Endothelial cell of umbilical vein (primary cell): ENCODE data around the gene SORCS1. TPM values are rescaled to one million over a fixed set of nuclear protein-coding genes. Genes with fewer than 3 reads are reported as not detected.

Experiments used
- BruUV-seq: library from RNA; stranded (reverse); fragments of 400-500 nt; replicated peaks from 2 replicates; lab custom pipeline; 2021; lab: Mats Ljungman, UMichigan
- CTCF ChIA-PET: fragments of 300-600, 350-600 bp; sonication (Branson Sonifier 250); formaldehyde crosslinking; loops from one replicate; lab custom pipeline; 2021; ENCODE audit warnings: antibody characterized with exemption, inconsistent platforms; lab: Charles Lee
- POLR2A ChIA-PET: fragments of 300-600, 350-600 bp; sonication (Branson Sonifier 250); formaldehyde crosslinking; loops from one replicate; lab custom pipeline; 2021; ENCODE audit warnings: antibody characterized with exemption, inconsistent platforms; lab: Charles Lee
- DNase-seq: peaks from one replicate; pipeline ENCODE4 v3.0.0-alpha.2; 2011; ENCODE audit warnings: low read depth, low spot score
- FAIRE-seq: peaks from 2 replicates; lab custom pipeline; 2011; peaks lifted over from hg19 to GRCh38; lab: Jason Lieb, UNC
- H2AFZ ChIP-seq: 2 replicates; pipeline ENCODE4 v1.6.0; 2012; ENCODE audit warnings: low read depth, low read length, control low read depth, inconsistent platforms
- H3K27ac ChIP-seq: 2 replicates; pipeline ENCODE4 v1.5.1; 2011; ENCODE audit warnings: low read depth, mild to moderate bottlenecking, control low read depth, low read length, moderate library complexity; ENCODE audit not compliant: insufficient read depth
- H3K27me3 ChIP-seq, 2 experiments: 2 replicates each; pipeline versions ENCODE4 v1.6.0 to v1.6.1; 2011; ENCODE audit warnings: low read length in 2 of 2, mixed read lengths in 1 of 2; ENCODE audit not compliant: control insufficient read depth in 2 of 2, insufficient read depth in 2 of 2
- H3K36me3 ChIP-seq, 2 experiments: 2 replicates in 1 of 2; 3 replicates in 1 of 2; pipeline ENCODE4 v1.5.1; 2011; ENCODE audit warnings: low read length in 2 of 2, mild to moderate bottlenecking in 1 of 2, moderate library complexity in 1 of 2; ENCODE audit not compliant: control insufficient read depth in 2 of 2, insufficient read depth in 2 of 2; ENCODE audit errors: extremely low read depth in 1 of 2
- H3K4me1 ChIP-seq: 3 replicates; pipeline ENCODE4 v1.5.1; 2011; ENCODE audit warnings: mild to moderate bottlenecking, low read length; ENCODE audit not compliant: control insufficient read depth, insufficient read depth; ENCODE audit errors: extremely low read depth
- H3K4me2 ChIP-seq: 2 replicates; pipeline ENCODE4 v1.6.1; 2011; ENCODE audit warnings: low read length, control low read depth, mixed read lengths; ENCODE audit not compliant: insufficient read depth
- H3K4me3 ChIP-seq, 3 experiments: fragments of 200-600 bp in 1 of 3; sonication (generic), shearing (Covaris generic) in 1 of 3; replicated peaks in 1 of 3; 2 replicates each; pipeline ENCODE4 v1.5.1; 2011 to 2016; ENCODE audit warnings: control low read depth in 3 of 3, low read length in 3 of 3, mild to moderate bottlenecking in 2 of 3, inconsistent platforms in 1 of 3, low read depth in 1 of 3, moderate library complexity in 1 of 3; ENCODE audit not compliant: insufficient read depth in 1 of 3
- H3K79me2 ChIP-seq: 2 replicates; pipeline ENCODE4 v1.6.0; 2012; ENCODE audit warnings: low read length, inconsistent platforms; ENCODE audit not compliant: control insufficient read depth, insufficient read depth
- H3K9ac ChIP-seq: replicated peaks from 2 replicates; pipeline ENCODE3; 2011; ENCODE audit warnings: low read length, control low read depth; ENCODE audit not compliant: insufficient read depth; ENCODE audit errors: extremely low read depth
- H3K9me1 ChIP-seq: replicated peaks from 3 replicates; pipeline ENCODE4 v1.6.0; 2011; ENCODE audit warnings: mild to moderate bottlenecking, low read length; ENCODE audit not compliant: control insufficient read depth, insufficient read depth; ENCODE audit errors: extremely low read depth
- H3K9me3 ChIP-seq: replicated peaks from 2 replicates; pipeline ENCODE4 v1.5.1; 2012; ENCODE audit warnings: low read length, inconsistent platforms; ENCODE audit not compliant: control insufficient read depth, insufficient read depth
- H4K20me1 ChIP-seq: replicated peaks from 2 replicates; pipeline ENCODE3; 2011; ENCODE audit warnings: mild to moderate bottlenecking, low read length; ENCODE audit not compliant: control insufficient read depth, insufficient read depth; ENCODE audit errors: extremely low read depth
- EZH2 ChIP-seq: IDR thresholded peaks from 2 replicates; pipeline ENCODE4 v1.6.1; 2012; ENCODE audit warnings: borderline replicate concordance, low read depth, mild to moderate bottlenecking, moderate library complexity, low read length, inconsistent platforms; ENCODE audit not compliant: severe bottlenecking
- FOS ChIP-seq: IDR thresholded peaks from 2 replicates; pipeline ENCODE4 v1.6.1; 2011; ENCODE audit warnings: mild to moderate bottlenecking, low read length, moderate library complexity, borderline replicate concordance; ENCODE audit not compliant: insufficient read depth
- JUN ChIP-seq: IDR thresholded peaks from 2 replicates; pipeline ENCODE4 v1.6.1; 2011; ENCODE audit warnings: borderline replicate concordance, low read depth; ENCODE audit not compliant: insufficient read length, insufficient read depth
- MYC ChIP-seq: IDR thresholded peaks from one replicate; pipeline ENCODE4 v1.6.1; 2011; ENCODE audit warnings: mild to moderate bottlenecking, low read depth, low read length
- POLR2AphosphoS5 ChIP-seq: IDR thresholded peaks from 2 replicates; pipeline ENCODE4 v1.6.1; 2012; ENCODE audit warnings: low read depth, mild to moderate bottlenecking, control low read depth, low read length, moderate library complexity; ENCODE audit not compliant: insufficient read depth
- dilution Hi-C: fragments of 300-500 bp; cut with MboI; formaldehyde crosslinking; loops from one replicate; pipeline ENCODE4 v1.15.0; 2019; ENCODE audit warnings: low sequenced_read_pairs; ENCODE audit not compliant: extremely low pct_ligation_motif_present
- intact Hi-C: fragments of 100-400 bp; cut with micrococcal nuclease; formaldehyde crosslinking; loops from one replicate; pipeline ENCODE4 v1.10.0; 2022
- polyA plus RNA-seq, 4 experiments: library from polyadenylated mRNA; depleted of rRNA in 3 of 4; stranded (reverse) in 3 of 4; unstranded in 1 of 4; fragments of >200 nt; gene quantifications; 2 replicates each; pipeline versions ENCODE4 v1.2.1 to v1.2.3, GENCODE V29; 2011 to 2012; ENCODE audit warnings: missing spikeins in 1 of 4
- total RNA-seq: library from RNA; stranded (reverse); gene quantifications from 2 replicates; pipeline ENCODE4 v1.2.3, GENCODE V29; 2021
- TF ChIP-seq, protein P1 (sequence below): IDR thresholded peaks from 2 replicates; pipeline ENCODE4 v1.6.1; 2011; ENCODE audit not compliant: insufficient read depth, insufficient read length
- TF ChIP-seq, protein P2 (sequence below), 2 donors: IDR thresholded peaks; 1 replicate in 1 of 2; 2 replicates in 1 of 2; pipeline ENCODE4 v1.5.1; 2011; ENCODE audit warnings: low read length in 2 of 2, mild to moderate bottlenecking in 2 of 2, moderate library complexity in 2 of 2, control low read depth in 1 of 2, inconsistent platforms in 1 of 2, low read depth in 1 of 2; ENCODE audit not compliant: insufficient read depth in 1 of 2; ENCODE audit errors: extremely low read depth in 1 of 2

Gene SORCS1
- total and polyA plus RNA-seq, 2 donors (not counting 3 experiments of a cell fraction or from before 2014, with no cell fraction given) = not detected

DNA sequence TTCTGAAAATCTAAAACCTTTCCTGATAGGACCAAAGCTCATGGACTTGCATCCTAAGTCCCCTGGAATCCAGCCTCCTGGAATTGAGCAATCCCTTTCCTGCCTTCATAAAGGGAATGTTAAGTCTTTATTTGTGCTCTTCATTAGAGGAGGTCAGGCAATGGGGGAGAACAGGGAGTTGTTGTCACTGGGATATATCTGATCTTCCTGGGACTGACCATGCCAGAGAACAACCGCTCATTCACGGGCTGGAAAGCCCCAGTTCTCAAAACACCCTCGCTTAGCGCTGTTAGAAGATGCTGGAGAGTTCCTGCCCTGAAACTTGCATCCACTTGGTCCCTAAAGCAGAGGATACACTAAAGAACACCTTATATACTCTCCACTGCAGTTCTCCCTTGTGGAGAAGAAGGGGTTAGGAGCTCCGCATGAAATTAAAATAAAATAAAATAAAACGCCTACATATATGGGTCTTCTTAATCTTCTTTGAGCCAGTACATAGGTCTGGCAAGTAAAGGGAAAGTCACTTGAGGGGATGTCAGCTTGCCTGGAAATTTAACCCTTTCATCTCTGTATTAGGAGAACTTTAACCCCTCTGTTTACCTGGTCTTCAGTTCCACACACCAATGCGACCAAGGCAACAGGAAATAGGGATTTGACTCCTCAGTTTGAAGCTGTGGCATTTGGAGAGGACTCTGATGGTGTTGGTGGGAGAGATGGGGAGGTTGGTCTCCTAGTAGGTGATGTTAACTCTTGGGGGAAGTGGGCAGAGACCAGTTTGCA lies 1.2 kb downstream of the SORCS1 start:
- Histone ChIP-seq H2AFZ (no peak overlapping the region), H3K9me1 (no peaks in the 10 kb centered on the region), H3K9ac (no peak overlapping the region), H3K4me1 (no peaks in the 10 kb centered on the region), H3K27me3 (no peaks in the 10 kb centered on the region), H3K4me3 (no peak overlapping the region), H3K4me2 (no peak overlapping the region), H3K27ac (no peak overlapping the region), H3K9me3 (peaks cover 1% of the 10 kb centered on the region), H3K36me3 (no peaks in the 10 kb centered on the region), H4K20me1 (no peaks in the 10 kb centered on the region), H3K79me2 (no peaks in the 10 kb centered on the region)
- FAIRE-seq = no peak
- TF ChIP-seq EZH2 (no peak), FOS (no peak), POLR2AphosphoS5 (no peak), JUN (no peak)
- TF ChIP-seq, protein P1, sequence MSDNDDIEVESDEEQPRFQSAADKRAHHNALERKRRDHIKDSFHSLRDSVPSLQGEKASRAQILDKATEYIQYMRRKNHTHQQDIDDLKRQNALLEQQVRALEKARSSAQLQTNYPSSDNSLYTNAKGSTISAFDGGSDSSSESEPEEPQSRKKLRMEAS = no peak
- dilution Hi-C loops = no loop called here
- ChIA-PET CTCF (no interaction called here), POLR2A (no interaction called here)
- intact Hi-C loops = no loop called here
- no TSS peak for BruUV-seq
- DNase-seq = no peak

DNA sequence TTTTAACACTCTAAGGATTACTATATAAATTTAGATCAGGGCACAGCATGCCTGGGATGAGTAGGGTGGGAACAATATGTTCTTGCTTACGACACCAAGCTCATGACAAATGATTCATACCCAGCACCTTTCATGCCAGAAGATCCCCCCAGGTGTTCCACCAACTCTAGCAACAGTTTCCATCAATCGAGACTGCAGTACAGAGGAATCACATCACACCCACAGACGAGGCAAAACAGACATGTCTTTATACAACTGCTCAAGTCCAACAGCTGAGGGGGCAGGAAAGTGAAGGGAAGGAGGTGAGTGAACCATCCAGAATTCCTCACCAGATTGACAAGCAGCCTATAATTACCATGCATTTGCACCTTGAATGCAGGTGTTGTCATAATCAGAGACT lies 3.6 kb downstream of the SORCS1 start:
- no peaks in the 10 kb centered on the region for H3K36me3 ChIP-seq
- intact Hi-C loops (no loop called here), dilution Hi-C loops (no loop called here)
- H3K4me1 ChIP-seq = no peaks in the 10 kb centered on the region
- H3K4me2 ChIP-seq = no peak overlapping the region
- H2AFZ ChIP-seq = no peak overlapping the region
- H3K79me2 ChIP-seq = no peaks in the 10 kb centered on the region
- FAIRE-seq (no peak), DNase-seq (no peak)
- H3K9me1 ChIP-seq = no peaks in the 10 kb centered on the region
- BruUV-seq = no TSS peak
- no peak overlapping the region for H3K27ac ChIP-seq
- H3K9ac ChIP-seq = no peak overlapping the region
- H3K4me3 ChIP-seq = no peak overlapping the region
- POLR2A ChIA-PET = no interaction called here
- H3K9me3 ChIP-seq = peaks cover 1% of the 10 kb centered on the region
- no peaks in the 10 kb centered on the region for H4K20me1 ChIP-seq
- no peaks in the 10 kb centered on the region for H3K27me3 ChIP-seq
- TF ChIP-seq, protein P2, sequence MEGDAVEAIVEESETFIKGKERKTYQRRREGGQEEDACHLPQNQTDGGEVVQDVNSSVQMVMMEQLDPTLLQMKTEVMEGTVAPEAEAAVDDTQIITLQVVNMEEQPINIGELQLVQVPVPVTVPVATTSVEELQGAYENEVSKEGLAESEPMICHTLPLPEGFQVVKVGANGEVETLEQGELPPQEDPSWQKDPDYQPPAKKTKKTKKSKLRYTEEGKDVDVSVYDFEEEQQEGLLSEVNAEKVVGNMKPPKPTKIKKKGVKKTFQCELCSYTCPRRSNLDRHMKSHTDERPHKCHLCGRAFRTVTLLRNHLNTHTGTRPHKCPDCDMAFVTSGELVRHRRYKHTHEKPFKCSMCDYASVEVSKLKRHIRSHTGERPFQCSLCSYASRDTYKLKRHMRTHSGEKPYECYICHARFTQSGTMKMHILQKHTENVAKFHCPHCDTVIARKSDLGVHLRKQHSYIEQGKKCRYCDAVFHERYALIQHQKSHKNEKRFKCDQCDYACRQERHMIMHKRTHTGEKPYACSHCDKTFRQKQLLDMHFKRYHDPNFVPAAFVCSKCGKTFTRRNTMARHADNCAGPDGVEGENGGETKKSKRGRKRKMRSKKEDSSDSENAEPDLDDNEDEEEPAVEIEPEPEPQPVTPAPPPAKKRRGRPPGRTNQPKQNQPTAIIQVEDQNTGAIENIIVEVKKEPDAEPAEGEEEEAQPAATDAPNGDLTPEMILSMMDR (IDR thresholded peaks at IDR 0.05; ENCODE audit: extremely low read depth in 1 of 2, insufficient read depth in 1 of 2, low read depth in 1 of 2, low read length in 2 of 2) = no peak
- TF ChIP-seq FOS (no peak), MYC (no peak)
- CTCF ChIA-PET = no interaction called here
